Activated CD8-positive, alpha-beta memory T cell treated with anti-CD3 and anti-CD28 coated beads for 24 hours (primary cell): Measurements from ENCODE around the gene KCNK4.

Experiments
- DNase-seq: peaks from one replicate; pipeline ENCODE4 v3.0.0-alpha.2; 2020

Gene KCNK4

DNA sequence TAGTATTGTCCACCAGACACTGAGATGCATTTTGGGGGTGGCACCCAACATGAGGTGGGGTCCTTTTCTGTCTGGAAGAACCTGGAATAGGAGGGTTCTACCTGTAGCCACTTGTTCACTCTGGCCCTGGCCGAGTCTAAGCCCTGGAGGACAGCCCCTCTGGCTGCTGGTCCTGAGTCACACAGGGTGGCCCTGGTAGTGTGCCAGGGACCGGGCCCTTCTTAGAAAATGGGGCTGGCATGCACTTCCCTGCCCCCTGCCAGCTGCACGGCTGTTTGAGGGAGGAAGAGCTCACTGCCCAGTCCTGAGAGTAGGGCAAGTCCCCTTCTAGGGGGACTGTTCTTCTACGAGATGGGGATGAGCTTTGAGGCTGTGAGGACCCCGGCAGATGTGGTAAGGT, 37.6 kb upstream of the KCNK4 start:
- no peak for DNase-seq

DNA sequence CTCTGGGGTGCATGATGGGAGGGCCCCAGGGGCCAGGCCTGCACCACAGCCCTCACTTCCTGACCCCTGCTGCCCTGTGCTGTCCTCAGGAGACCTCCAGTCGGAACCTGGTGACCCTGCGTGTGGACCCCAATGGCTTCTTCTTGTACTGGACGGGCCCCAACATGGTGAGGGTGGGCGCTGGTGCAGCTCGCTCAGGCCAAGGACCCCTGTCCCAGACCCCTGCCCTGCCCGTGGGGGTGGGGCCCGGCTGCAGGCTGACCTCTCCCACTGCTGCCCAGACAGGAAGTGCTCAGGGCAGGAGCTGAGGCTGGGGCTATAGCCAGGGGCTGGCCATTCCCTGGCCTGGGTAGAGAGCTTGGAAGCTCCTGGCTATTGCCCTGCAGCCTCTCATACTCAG, 36.8 kb upstream of the KCNK4 start:
- DNase-seq = no peak

DNA sequence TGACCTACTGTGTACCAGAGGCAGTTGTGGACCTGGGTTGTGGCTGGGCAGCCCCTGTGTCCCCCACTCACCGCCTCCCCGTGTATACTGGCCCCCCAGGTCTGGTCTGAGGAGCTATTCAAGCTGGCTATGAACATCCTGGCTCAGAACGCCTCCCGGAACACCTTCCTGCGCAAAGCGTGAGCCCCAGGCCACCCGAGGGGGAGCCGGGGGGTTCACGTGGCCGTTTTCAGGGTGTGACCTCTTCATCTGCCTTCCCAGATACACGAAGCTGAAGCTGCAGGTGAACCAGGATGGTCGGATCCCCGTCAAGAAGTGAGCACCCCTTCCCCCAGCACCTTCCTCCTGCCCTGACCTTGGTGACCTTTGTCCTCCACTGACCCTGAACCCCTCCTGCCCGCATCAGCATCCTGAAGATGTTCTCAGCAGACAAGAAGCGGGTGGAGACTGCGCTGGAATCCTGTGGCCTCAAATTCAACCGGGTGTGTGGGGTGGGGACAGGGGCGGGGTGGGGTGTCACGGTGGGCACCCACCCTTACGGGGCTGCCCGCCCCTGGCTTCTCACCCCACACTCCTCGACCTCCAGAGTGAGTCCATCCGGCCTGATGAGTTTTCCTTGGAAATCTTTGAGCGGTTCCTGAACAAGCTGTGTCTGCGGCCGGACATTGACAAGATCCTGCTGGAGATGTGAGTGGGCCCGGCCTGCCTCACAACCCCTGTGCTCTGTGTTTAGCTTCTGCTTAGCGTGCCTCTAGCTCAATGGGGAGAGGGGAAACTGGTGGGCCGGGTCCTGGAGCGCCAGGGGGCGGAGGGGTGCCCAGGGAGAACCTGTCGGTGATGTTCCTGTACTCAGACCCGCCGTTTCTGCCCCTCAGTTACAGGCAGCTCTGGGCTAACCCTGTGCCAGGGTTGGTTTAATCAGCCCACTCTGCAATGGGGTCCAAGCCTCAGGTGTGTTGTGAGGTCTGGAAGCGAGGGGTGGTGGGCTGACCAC, 35.7 kb upstream of the KCNK4 start:
- no peak for DNase-seq

- no peak for DNase-seq
Measured at GRCh38 chr11:64256300-64256699, 34.8 kb upstream of the KCNK4 start.

DNA sequence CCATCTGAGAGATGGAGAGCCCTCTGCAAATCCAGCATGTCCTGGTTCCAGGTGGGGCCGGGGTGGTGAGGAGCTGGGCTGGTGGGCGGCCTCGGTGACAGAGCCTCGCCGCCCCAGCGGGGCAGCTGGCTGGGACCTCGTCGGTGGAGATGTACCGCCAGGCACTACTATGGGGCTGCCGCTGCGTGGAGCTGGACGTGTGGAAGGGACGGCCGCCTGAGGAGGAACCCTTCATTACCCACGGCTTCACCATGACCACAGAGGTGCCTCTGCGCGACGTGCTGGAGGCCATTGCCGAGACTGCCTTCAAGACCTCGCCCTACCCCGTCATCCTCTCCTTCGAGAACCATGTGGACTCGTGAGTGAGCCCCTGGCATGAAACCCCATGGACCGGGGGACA, 32.7 kb upstream of the KCNK4 start:
- DNase-seq = no peak

DNA sequence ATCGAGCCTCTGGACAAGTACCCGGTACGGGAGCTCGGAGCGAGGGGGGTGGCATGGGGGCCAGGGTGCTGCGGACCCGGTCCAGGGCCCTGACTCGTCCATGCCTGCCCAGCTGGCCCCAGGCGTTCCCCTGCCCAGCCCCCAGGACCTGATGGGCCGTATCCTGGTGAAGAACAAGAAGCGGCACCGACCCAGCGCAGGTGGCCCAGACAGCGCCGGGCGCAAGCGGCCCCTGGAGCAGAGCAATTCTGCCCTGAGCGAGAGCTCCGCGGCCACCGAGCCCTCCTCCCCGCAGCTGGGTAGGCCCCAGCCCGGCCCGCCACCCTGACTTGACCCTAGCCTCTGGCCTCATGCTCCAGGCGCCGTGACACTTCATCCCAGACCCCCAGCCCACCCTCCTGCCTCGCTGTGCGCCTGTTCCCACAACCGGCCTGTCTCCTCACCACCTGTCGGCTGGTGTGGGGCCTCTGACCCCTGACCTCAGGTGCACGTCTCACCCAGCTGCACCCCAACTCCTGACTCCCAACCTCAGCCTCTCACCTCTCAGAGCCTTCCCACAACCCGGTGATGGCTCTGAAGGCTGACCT, 32.1 kb upstream of the KCNK4 start:
- no peak for DNase-seq

DNA sequence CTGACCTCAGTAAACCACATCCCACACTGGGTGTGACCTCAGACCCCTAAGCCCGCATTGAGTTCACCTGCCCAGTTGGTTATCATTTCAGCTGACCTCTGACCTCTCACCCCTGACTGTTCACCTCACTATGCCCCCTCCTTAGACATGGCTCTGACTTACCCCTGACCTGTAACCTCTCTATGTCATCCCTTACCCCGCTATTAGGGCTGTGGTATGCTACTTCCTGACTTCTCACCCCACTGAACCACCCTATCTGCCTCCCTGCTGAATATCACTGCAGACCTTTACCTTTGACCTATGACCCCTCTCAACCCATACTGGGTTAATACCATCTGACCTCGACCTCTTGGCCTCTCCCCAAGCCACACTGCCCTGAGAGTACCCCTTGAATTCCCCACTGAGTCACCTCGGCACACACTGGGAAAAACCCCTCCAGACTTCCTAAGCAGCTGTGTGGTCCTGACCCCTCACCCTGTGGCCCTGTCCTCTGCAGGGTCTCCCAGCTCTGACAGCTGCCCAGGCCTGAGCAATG, 31.5 kb upstream of the KCNK4 start:
- DNase-seq = no peak

DNA sequence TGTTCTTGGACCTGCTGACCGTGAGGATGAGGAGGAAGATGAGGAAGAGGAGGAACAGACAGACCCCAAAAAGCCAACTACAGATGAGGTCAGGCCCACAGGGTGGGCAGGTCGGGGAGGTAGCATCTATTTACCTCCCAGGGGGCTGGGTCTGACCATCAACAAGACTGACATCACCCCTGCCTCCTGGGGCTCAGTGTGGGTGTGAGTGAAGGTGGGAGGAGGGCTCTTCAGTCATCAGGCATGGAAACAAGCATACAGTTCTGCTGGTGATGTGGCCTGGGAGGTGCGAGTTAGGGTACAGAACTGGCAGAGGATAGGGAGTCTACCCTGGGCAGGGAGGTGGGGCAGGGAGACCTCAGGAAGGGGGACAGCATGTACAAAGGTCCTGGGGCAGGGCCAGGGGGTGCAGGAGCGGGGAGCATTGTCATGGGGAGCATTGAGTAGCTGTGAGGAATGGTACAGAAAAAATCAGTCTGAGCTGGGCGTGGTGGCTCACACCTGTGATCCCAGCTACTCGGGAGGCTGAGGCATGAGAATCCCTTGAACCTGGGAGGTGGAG, 30.9 kb upstream of the KCNK4 start:
- DNase-seq = no peak

DNA sequence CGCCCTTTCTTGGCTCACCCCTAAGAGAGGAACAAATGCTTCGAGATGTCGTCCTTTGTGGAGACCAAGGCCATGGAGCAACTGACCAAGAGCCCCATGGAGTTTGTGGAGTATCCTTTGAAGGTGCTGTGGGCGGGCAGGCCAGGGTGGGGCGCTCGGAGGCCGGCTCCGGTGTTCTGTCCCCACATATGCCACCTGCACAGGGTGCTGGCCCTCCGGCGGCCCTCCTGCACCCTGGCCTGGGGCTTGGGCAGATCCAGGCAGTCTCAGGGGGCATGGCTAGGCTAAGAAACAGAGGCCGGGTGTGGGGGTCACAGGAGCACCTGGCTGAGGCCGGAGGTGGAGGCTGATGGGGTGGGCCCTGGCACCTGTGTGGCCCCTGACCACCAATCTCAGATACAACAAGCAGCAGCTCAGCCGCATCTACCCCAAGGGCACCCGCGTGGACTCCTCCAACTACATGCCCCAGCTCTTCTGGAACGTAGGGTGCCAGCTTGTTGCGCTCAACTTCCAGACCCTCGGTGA, 29.5 kb upstream of the KCNK4 start:
- DNase-seq = no peak

DNA sequence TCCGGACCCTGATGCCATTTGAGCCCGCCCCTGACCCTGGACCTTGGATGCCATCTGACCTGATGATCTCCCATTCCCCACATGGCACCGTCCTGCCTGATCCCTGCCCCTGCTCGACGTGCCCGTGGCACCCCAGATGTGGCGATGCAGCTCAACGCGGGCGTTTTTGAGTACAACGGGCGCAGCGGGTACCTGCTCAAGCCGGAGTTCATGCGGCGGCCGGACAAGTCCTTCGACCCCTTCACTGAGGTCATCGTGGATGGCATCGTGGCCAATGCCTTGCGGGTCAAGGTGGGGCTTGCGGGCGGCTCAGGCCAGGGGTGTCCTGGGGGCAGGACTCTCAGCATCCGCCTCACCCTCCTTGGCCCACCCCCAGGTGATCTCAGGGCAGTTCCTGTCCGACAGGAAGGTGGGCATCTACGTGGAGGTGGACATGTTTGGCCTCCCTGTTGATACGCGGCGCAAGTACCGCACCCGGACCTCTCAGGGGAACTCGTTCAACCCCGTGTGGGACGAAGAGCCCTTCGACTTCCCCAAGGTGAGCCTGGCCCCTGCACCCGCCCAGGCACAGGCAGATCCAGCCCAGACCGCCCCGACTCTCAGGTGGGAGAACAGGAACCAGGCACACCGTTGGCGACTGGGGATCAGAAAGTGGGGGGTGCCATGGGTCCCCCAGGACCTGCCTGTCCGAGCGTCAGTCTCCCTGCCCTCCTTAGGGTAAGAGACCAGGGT, 28.7 kb upstream of the KCNK4 start:
- DNase-seq = no peak

DNA sequence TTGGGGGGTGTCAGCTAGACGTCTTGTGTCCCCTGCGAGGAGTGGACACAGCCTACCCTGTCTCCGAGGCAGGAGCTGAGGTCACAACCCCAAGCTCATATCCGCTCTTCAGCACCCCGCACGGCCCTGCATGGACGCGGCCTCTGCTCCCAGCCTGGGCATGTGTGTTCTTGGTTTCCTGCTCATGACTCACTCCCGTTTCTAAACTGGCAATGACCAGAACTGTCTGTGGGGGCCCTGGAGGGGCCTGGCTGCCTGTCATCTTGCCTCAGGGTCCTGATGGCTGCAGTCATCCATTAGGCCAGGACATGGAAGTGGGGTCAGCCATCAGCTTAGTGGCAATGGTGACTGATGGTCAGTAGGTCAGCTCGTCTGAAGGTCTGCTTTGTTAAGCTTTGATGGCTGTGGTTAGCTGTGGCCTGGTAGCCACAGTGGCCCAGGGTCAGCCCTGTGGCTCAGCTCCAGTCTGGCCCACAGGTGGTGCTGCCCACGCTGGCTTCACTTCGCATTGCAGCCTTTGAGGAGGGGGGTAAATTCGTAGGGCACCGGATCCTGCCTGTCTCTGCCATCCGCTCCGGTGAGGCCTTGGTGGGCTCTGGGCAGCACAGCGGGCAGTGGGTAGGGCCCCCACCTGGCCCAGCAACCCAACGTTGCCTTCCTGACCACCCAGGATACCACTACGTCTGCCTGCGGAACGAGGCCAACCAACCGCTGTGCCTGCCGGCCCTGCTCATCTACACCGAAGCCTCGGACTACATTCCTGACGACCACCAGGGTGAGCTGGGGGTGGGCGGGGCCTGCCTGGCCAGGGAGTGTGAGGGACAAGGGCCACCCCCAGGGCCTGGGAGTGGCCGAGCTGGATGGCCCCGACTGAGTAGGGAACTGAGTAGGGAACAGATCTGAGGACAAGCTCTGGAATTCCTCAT, 27.8 kb upstream of the KCNK4 start:
- DNase-seq = no peak

DNA sequence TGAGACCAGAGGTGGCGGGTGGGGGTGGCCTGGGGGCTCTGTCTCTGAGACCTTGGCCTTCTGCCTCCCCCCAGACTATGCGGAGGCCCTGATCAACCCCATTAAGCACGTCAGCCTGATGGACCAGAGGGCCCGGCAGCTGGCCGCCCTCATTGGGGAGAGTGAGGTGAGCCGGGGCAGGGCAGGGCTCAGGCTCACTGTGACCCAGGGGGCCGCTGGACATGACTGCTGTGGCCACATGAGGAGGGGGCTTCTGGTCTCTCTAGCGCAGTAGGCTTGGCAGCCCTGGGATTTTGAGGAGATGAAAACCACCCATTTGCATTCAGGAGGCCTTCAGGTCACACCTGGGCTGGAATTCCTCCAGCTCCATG, 27.2 kb upstream of the KCNK4 start:
- DNase-seq = no peak

GRCh38 chr11:64264371-64264852, 26.7 kb upstream of the KCNK4 start:
- DNase-seq = no peak

DNA sequence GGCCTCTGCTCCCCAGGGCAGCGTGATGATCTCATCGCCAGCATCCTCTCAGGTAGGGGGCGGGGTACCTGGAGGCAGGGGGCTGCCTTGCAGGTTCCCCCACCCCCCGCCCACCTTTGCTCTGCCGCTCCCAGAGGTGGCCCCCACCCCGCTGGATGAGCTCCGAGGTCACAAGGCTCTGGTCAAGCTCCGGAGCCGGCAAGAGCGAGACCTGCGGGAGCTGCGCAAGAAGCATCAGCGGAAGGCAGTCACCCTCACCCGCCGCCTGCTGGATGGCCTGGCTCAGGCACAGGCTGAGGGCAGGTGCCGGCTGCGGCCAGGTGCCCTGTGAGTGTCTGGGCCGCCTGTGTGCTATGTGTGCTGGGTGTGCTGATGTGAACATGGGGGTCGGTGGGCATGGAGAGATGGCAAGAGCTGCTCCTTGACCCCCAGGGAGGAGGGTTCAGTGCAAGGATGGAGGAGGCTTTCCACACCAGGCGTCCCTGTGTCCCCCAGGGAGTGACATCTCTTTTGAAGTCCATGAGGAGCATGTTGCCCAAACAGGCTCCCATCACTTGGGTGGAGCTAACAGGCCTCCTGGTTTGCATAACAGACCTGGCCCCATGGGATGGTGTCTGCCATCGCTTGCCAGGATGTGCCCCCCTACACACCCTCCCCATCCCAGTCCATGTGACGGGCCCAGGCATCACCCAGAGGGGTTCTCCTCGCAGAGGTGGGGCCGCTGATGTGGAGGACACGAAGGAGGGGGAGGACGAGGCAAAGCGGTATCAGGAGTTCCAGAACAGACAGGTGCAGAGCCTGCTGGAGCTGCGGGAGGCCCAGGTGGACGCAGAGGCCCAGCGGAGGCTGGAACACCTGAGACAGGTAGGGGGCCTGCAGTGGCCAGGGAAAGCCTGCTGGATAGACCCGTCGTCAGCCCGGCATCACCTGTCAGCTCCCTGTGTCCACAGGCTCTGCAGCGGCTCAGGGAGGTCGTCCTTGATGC, 25.6 kb upstream of the KCNK4 start:
- no peak for DNase-seq

DNA sequence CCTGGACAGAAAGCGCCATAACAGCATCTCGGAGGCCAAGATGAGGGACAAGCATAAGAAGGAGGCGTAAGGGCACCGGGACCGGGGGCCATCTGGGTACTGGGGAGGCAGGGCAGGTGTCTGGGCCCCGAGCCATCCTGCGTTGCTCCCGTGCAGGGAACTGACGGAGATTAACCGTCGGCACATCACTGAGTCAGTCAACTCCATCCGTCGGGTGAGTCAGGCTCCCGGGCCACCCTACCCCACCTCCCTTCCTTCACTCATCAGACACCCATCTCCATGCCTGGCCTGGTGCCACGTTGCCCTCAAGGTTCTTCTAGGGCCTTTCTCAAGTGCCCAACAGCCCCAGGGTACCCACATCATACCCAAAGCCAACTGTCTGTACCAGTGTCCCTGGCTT, 24.8 kb upstream of the KCNK4 start:
- no peak for DNase-seq

GRCh38 chr11:64267207-64267945, 23.7 kb upstream of the KCNK4 start:
- no peak for DNase-seq

- no peak for DNase-seq
Measured at GRCh38 chr11:64268025-64268892, 22.8 kb upstream of the KCNK4 start.

DNA sequence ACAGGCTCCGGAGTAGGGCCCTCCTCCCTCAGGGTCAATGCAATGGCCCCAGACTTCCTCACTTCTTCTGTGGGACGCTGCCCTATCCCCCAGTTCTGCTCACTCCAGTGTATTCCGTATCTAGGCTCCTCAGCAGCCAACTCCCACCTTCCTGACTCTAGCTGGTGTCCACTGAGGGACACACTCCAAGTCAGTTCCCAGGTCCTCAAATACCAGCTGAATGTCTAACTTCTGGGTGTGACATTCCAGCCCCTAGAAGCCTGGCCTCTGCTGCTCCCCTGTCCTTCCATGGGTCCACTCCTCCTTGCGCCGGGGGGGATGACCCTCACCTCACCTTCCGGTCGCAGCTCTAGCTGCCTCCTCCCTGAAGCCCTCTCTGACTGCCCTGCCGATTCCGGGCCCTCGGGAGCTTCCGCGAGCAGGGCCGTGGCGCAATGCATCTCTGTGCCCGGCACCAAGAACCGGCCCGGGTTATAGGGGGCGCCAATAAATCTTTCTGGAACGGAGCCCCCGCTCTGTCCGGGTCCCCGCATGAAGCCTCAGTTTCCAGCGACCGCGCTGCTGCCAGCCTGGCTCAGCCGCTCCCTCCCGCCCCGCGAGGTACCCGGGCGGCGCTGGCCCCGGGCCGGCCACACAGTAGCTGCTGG, 22.1 kb upstream of the KCNK4 start:
- no peak for DNase-seq
